ENCODE measurements around the gene PDE4D. TPM values are rescaled to one million over a fixed set of nuclear protein-coding genes. Genes with fewer than 3 reads are reported as not detected.

Gene PDE4D
- total and polyA plus RNA-seq, 2 of the 4 experiments (the other 2 are of a cell fraction): 1.4 to 7.9 TPM

GRCh38 chr5:59132131-59132530, 761.4 kb downstream of the PDE4D start:
- dilution Hi-C loops (cut with HindIII; ENCODE audit: low sequenced_read_pairs, unreplicated experiment) (no loop called here), in situ Hi-C loops (cut with MboI; ENCODE audit: low sequenced_read_pairs) (no loop called here), intact Hi-C loops (cut with micrococcal nuclease) (no loop called here)
- H2AK5ac ChIP-seq (ENCODE audit: low read depth, low read length): no peak overlapping the region; the same call in 1 of the 2 replicates
- no peak overlapping the region for H4K8ac ChIP-seq (ENCODE audit: low read depth in 2 of 2, low read length in 2 of 2)
- no peak overlapping the region for H2AFZ ChIP-seq (replicated peaks; ENCODE audit: low read length, poor library complexity)
- H3K9me3 ChIP-seq (ENCODE audit: control insufficient read depth, insufficient read depth, low read length): no peaks in the 10 kb centered on the region
- no peaks in the 10 kb centered on the region for H3K27me3 ChIP-seq (ENCODE audit: control insufficient read depth, insufficient read depth, low read length)
- H3K79me1 ChIP-seq (ENCODE audit: low read depth in 1 of 2, low read length in 2 of 2): peaks cover 0 to under 1% of the 10 kb centered on the region in 2 experiments; a peak in 1 of 4 replicates
- no peak overlapping the region for H3K56ac ChIP-seq (ENCODE audit: extremely low read depth, insufficient read depth, low read length)
- TF ChIP-seq SMC3 (IDR thresholded peaks at IDR 0.05; ENCODE audit: low read depth, low read length) (no peak), USF2 (IDR thresholded peaks at IDR 0.05; ENCODE audit: low read depth, low read length) (no peak), MAZ (IDR thresholded peaks at IDR 0.05; ENCODE audit: borderline replicate concordance, low read depth, low read length) (no peak), NFE2L2 (IDR thresholded peaks at IDR 0.05; ENCODE audit: low read depth, low read length) (no peak), BHLHE40 (IDR thresholded peaks at IDR 0.05; ENCODE audit: low read depth, low read length) (no peak), RAD21 (IDR thresholded peaks at IDR 0.05; ENCODE audit: low read length) (no peak), RCOR1 (IDR thresholded peaks at IDR 0.05; ENCODE audit: insufficient replicate concordance, low read length) (no peak), MXI1 (IDR thresholded peaks at IDR 0.05; ENCODE audit: borderline replicate concordance, low read depth, low read length) (no peak), CEBPB (IDR thresholded peaks at IDR 0.05; ENCODE audit: low read depth, low read length) (no peak), RFX5 (IDR thresholded peaks at IDR 0.05; ENCODE audit: low read depth, low read length) (no peak), MAFK (IDR thresholded peaks at IDR 0.05; ENCODE audit: low read depth, low read length) (no peak), FOS (IDR thresholded peaks at IDR 0.05; ENCODE audit: low read depth, low read length) (no peak), CHD1 (IDR thresholded peaks at IDR 0.05; ENCODE audit: low read depth, low read length) (no peak), ELK1 (IDR thresholded peaks at IDR 0.05; ENCODE audit: borderline replicate concordance, low read depth, low read length) (no peak), CTCF (conservative IDR thresholded peaks at IDR 0.05; ENCODE audit: low read depth, low read length) (no peak)
- H3K9me1 ChIP-seq (ENCODE audit: insufficient read depth, low read length): peaks cover 5% of the 10 kb centered on the region
- no peak overlapping the region; the same call in 1 of the 2 replicates for H4K91ac ChIP-seq (ENCODE audit: insufficient read depth, low read depth, low read length)
- H4K5ac ChIP-seq (ENCODE audit: low read depth, low read length): no peak overlapping the region
- no TSS peak for BruUV-seq (replicated peaks)
- H3K4me1 ChIP-seq (ENCODE audit: control insufficient read depth, insufficient read depth, low read length): peaks cover 11% of the 10 kb centered on the region
- no peak overlapping the region for H2BK15ac ChIP-seq (ENCODE audit: low read depth, low read length)
- H3K14ac ChIP-seq (replicated peaks; ENCODE audit: low read depth, low read length): no peak overlapping the region
- WGBS, 2 experiments (ENCODE audit: extremely low coverage in 2 of 2, insufficient read length in 1 of 2): no CpG with 5 or more reads among the region's 5 CpGs
- no peak overlapping the region for H3K4ac ChIP-seq (ENCODE audit: low read depth, low read length)
- H2BK20ac ChIP-seq (ENCODE audit: low read depth, low read length): no peak overlapping the region
- no peak for DNase-seq
- no peaks in the 10 kb centered on the region for H3K36me3 ChIP-seq (ENCODE audit: control insufficient read depth, insufficient read depth, low read length)
- no peak overlapping the region for H3K4me2 ChIP-seq (ENCODE audit: low read depth, low read length)
- H2BK5ac ChIP-seq (ENCODE audit: low read depth, low read length, poor library complexity, severe bottlenecking): no peak overlapping the region
- no peak overlapping the region for H2AK9ac ChIP-seq (replicated peaks; ENCODE audit: low read depth, low read length, poor library complexity)
- H3K9ac ChIP-seq (ENCODE audit: low read depth, low read length): no peak overlapping the region
- ATAC-seq (ENCODE audit: low read depth): no peak
- no peak overlapping the region for H2BK120ac ChIP-seq (ENCODE audit: low read depth, low read length)
- no peaks in the 10 kb centered on the region for H4K20me1 ChIP-seq (ENCODE audit: insufficient read depth, low read length)
- CTCF ChIA-PET: no interaction called here
- no peak overlapping the region for H3K23ac ChIP-seq (ENCODE audit: low read depth, low read length)
- POLR2A ChIA-PET (ENCODE audit: unreplicated experiment): interaction anchor here (0.7 kb wide), 1 partner anchor 12 kb away, joined by 3 read pairs; no protein-coding TSS in a partner anchor
- no peak overlapping the region for H3K27ac ChIP-seq (ENCODE audit: insufficient read depth, low read length)
- no peak overlapping the region for H3K18ac ChIP-seq (ENCODE audit: low read depth, low read length)
- no peak overlapping the region for H3K4me3 ChIP-seq (ENCODE audit: insufficient read depth, low read depth, low read length)

Data from IMR-90 (cell line).